Mesothelial cell of epicardium (in vitro differentiated cells): Measurements from ENCODE around the gene GHR. TPM values are rescaled to one million over a fixed set of nuclear protein-coding genes. Genes with fewer than 3 reads are reported as not detected.

Experiments
- DNase-seq, 2 experiments: peaks; one replicate each; pipeline ENCODE4 v3.0.0; 2021; ENCODE audit warnings: low spot score in 2 of 2; ENCODE audit not compliant: unreplicated experiment in 2 of 2
- H3K27ac Mint-ChIP-seq: 2 replicates; pipeline ENCODE4 v1.8.0; 2021; ENCODE audit warnings: mixed read lengths
- H3K27me3 Mint-ChIP-seq: 2 replicates; pipeline ENCODE4 v1.8.0; 2021; ENCODE audit warnings: low read depth, mixed read lengths
- H3K36me3 Mint-ChIP-seq: 2 replicates; pipeline ENCODE4 v1.8.0; 2021; ENCODE audit warnings: mixed read lengths
- H3K4me1 Mint-ChIP-seq: 2 replicates; pipeline ENCODE4 v1.8.0; 2021; ENCODE audit warnings: mixed read lengths
- H3K4me3 Mint-ChIP-seq: 2 replicates; pipeline ENCODE4 v1.8.0; 2021; ENCODE audit warnings: mild to moderate bottlenecking, moderate library complexity, mixed read lengths
- H3K9me3 Mint-ChIP-seq: 2 replicates; pipeline ENCODE4 v1.8.0; 2021; ENCODE audit warnings: mixed read lengths
- CTCF ChIP-seq: fragments of 200-600 bp; sonication (generic); IDR thresholded peaks from one replicate; pipeline ENCODE4 v1.5.0; 2021; ENCODE audit warnings: antibody characterized with exemption; ENCODE audit not compliant: unreplicated experiment
- total RNA-seq: library from RNA; stranded (reverse); gene quantifications from 3 replicates; pipeline ENCODE4 v1.2.1, GENCODE V29; 2021

GHR gene
- total RNA-seq, 1 donor from 2014 or later, result 7.9 TPM

GRCh38 chr5:42487821-42488220 is 64.6 kb downstream of the GHR start:
- Mint-ChIP-seq H3K27me3 (no peaks in the 10 kb centered on the region), H3K9me3 (no peaks in the 10 kb centered on the region), H3K27ac (no peak overlapping the region), H3K36me3 (no peaks in the 10 kb centered on the region), H3K4me1 (peaks cover 36% of the 10 kb centered on the region), H3K4me3 (no peak overlapping the region)
- DNase-seq, result no peak
- TF ChIP-seq CTCF, result no peak

GRCh38 chr5:42490831-42491230 is 67.6 kb downstream of the GHR start:
- H3K4me3 Mint-ChIP-seq, result no peak overlapping the region
- no peak overlapping the region for H3K27ac Mint-ChIP-seq
- no peak for DNase-seq
- H3K27me3 Mint-ChIP-seq, result no peaks in the 10 kb centered on the region
- no peaks in the 10 kb centered on the region for H3K36me3 Mint-ChIP-seq
- TF ChIP-seq CTCF, result no peak
- H3K4me1 Mint-ChIP-seq, result peaks cover 19% of the 10 kb centered on the region
- H3K9me3 Mint-ChIP-seq, result no peaks in the 10 kb centered on the region

GRCh38 chr5:42491699-42492098 is 68.5 kb downstream of the GHR start:
- TF ChIP-seq CTCF, result no peak
- Mint-ChIP-seq H3K9me3 (no peaks in the 10 kb centered on the region), H3K4me1 (peaks cover 24% of the 10 kb centered on the region), H3K36me3 (no peaks in the 10 kb centered on the region), H3K4me3 (no peak overlapping the region), H3K27ac (peak overlapping the region; percentile 35), H3K27me3 (no peaks in the 10 kb centered on the region)
- DNase-seq, result no peak

- no peak for TF ChIP-seq CTCF
- Mint-ChIP-seq H3K4me1 (peaks cover 24% of the 10 kb centered on the region), H3K9me3 (no peaks in the 10 kb centered on the region), H3K27me3 (no peaks in the 10 kb centered on the region), H3K4me3 (no peak overlapping the region), H3K36me3 (no peaks in the 10 kb centered on the region), H3K27ac (no peak overlapping the region)
- DNase-seq, result no peak
Measured at GRCh38 chr5:42492974-42493373, 69.7 kb downstream of the GHR start.

GRCh38 chr5:42494414-42494813 is 71.2 kb downstream of the GHR start:
- H3K27ac Mint-ChIP-seq, result no peak overlapping the region
- no peaks in the 10 kb centered on the region for H3K27me3 Mint-ChIP-seq
- H3K36me3 Mint-ChIP-seq, result no peaks in the 10 kb centered on the region
- no peak for DNase-seq
- H3K4me1 Mint-ChIP-seq, result peaks cover 24% of the 10 kb centered on the region
- H3K4me3 Mint-ChIP-seq, result no peak overlapping the region
- no peaks in the 10 kb centered on the region for H3K9me3 Mint-ChIP-seq
- no peak for TF ChIP-seq CTCF

- Mint-ChIP-seq H3K4me1 (peaks cover 28% of the 10 kb centered on the region), H3K36me3 (no peaks in the 10 kb centered on the region), H3K9me3 (no peaks in the 10 kb centered on the region), H3K27ac (no peak overlapping the region), H3K27me3 (no peaks in the 10 kb centered on the region), H3K4me3 (no peak overlapping the region)
- no peak for TF ChIP-seq CTCF
- no peak for DNase-seq
Measured at GRCh38 chr5:42495914-42496313, 72.7 kb downstream of the GHR start.
